GM18511 (cell line): ENCODE measurements around the gene PODNL1.

Source experiments
- ATAC-seq: cut with Tn5 transposase; IDR thresholded peaks from one replicate; pipeline ENCODE4 v1.9.1; 2021; ENCODE audit warnings: mild to moderate bottlenecking, moderate library complexity; ENCODE audit not compliant: unreplicated experiment

PODNL1 gene, protein sequence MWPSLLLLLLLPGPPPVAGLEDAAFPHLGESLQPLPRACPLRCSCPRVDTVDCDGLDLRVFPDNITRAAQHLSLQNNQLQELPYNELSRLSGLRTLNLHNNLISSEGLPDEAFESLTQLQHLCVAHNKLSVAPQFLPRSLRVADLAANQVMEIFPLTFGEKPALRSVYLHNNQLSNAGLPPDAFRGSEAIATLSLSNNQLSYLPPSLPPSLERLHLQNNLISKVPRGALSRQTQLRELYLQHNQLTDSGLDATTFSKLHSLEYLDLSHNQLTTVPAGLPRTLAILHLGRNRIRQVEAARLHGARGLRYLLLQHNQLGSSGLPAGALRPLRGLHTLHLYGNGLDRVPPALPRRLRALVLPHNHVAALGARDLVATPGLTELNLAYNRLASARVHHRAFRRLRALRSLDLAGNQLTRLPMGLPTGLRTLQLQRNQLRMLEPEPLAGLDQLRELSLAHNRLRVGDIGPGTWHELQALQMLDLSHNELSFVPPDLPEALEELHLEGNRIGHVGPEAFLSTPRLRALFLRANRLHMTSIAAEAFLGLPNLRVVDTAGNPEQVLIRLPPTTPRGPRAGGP

GRCh38 chr19:13938301-13939064 is at the start of gene PODNL1:
PODNL1 (minus strand) TSS chr19:13938417; CDS start chr19:13938181, 236 bp downstream.
- ATAC-seq, result no peak

DNA sequence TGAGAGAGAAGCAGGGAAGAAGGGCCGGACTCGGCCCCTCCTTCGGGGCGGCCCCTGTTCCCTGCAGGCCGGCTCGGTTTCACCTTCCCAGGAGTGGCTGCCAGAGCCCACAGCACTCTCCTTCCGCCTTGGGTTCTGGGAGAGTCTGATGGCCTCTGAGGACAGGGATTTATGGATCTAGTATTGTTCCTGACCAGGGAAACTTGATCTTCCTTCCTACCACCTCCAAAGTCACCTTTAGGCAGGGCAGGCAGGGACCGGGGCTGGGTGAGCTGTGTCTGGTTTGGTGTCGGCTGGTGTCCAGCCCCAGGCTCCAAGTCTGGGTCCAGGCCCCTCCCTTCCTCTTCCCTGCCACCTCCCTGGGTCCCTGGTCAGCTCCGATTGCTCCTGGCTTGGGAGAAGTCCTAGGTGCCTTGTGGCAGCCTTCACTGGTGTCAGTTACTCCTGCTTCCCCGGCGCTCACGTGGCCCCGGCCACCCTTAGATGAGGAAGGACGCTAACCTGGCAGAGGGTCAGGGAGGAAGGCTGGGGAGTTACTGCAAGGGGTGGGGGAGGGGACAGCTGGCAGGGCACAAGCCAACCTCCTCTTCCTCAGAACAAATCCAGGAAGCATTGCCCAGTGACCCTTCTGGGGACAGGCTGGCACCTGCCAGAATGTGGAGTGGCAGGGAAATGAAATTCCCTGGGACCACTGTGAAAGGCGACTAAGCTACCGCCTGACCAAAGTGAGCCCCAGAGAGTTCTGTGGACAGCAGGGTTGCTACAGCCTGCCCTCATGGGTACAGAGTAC is 49.1 kb upstream of the PODNL1 start:
- ATAC-seq, result no peak

DNA sequence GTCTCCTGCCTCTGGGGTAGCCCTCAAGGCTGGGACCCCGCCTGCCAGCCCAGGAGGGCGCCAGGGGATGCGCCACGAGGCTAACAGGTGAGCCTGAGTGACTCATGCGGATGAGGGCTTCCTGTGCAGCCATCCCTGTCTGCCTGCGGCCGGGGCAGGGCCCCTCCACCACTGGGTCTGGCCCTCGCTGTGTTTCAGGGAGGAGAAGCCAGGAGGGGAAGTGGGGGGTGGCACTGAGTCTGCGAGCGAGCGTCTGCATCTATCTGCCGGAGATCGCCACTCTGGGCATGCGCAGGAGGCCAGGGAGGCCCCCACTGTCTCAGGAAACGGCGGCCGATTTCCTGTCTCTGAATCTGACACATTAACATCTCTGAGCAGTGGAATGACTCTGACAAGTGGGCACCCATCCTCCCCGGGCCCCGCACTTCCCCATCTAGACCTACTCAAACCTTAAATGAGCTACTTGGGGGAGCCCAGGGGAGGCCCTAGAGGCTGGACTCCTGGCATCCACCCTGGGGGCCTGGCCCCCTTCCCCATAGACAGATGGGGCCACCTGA is 48.2 kb upstream of the PODNL1 start:
- peak; percentile 87 for ATAC-seq

- ATAC-seq, result peak; percentile 24
Observed at GRCh38 chr19:13985771-13986347, 47.6 kb upstream of the PODNL1 start.

DNA sequence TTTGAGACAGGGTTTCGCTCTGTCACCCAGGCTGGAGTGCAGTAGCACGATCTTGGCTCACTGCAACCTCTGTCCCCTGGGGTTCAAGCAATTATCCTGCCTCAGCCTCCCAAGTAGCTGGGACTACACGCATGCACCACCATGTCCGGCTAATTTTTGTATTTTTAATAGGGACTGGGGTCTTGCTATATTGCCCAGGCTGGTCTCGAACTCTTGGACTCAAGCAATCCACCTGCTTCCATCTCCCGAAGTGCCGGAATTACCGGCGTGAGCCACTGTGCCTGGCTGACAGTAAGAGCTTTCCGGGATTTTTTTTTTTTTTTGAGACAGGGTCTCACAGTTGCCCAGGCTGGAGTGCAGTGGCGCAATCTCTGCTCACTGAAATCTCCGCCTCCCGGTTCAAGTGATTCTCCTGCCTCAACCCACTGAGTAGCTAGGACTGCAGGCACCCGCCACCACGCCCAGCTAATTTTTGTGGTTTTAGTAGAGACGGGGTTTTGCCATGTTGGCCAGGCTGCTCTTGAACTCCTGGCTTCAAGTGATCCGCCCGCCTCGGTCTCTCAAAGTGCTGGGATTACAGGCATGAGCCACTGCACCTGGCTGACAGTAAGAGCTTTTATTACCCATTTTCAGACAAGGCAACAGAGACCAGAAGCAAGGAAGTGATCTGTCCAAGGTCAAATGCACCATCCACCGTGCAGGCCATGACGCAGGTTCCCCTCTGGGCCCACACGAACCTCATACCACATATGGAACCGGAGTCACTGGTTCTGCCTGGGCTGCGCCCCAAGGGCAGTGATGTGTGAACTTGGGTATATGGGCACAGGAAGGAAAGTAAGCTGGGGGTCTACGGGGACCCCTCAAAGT is 46.9 kb upstream of the PODNL1 start:
- no peak for ATAC-seq

DNA sequence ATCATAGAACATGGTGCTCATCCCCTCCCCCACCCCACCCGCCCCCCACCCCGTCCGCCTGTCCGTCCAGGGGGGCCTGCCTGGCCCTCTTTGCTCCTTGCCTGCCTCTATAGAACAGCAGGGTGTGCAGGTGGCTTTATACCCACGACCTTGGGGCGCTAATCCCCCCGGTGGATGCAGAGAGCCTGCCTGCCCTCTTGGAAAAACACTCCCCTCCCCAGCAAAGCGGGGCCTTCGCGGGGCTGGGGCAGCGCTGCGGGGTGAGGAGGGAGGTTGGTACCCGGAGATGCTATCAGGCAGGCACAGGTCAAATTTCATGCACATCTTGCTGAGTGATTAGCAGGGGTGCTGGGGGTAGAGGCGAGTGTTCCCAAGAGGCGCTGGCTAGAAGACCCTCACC is 46.0 kb upstream of the PODNL1 start:
- no peak for ATAC-seq

DNA sequence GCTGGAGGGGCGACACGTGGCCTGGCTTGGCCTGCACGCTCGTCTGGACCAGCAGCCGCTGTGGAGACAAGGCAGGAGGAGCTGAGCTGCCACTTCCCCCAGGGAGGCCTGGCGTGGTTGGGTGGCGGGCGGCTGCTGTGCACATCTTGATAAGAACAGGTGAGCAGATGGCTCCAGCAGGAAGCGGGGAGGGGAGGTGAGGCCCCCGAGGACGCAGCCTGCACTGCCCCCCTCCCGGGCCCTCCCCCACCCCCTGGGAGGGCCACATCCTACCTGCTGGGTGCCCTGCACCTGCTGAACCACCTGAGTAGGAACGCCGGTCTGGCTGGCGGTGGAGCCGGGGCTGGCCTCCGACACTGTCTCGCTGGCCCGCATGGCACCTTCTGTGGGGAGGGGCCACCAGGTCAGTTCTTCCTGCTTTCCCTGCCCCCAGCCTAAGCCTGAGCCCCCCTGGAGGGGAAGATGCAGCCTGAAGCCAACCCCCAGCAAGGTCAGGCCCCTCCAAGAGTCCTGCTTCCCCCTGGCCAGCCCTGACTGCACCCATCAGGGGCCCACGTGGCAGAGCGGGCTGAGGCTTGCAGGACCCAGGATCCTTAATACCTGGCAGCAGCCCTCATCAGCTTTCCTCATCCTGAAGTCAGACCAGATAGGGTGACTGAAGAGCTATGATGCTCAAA is 45.1 kb upstream of the PODNL1 start:
- ATAC-seq, result no peak

- no peak for ATAC-seq
Observed at GRCh38 chr19:13982773-13983172, 44.6 kb upstream of the PODNL1 start.

GRCh38 chr19:13981988-13982501 is 43.8 kb upstream of the PODNL1 start:
- ATAC-seq, result no peak

DNA sequence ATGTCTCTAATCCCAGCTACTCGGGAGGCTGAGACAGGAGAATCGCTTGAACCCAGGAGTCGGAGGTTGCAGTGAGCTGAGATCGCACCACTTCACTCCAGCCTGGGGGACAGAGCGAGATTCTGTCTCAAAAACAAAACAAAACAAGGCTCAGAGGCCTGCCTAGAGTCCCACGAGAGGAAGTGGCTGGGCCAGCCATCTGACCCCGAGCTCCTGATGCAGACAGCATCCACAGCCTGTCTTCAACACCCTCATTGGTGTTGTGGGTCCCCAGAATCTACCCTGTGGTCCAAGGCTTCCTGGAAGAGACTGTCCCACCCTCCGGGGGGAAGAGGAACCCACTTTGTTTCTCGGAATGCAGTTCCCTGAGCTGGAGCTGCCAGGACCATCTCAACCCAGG is 43.2 kb upstream of the PODNL1 start:
- no peak for ATAC-seq

DNA sequence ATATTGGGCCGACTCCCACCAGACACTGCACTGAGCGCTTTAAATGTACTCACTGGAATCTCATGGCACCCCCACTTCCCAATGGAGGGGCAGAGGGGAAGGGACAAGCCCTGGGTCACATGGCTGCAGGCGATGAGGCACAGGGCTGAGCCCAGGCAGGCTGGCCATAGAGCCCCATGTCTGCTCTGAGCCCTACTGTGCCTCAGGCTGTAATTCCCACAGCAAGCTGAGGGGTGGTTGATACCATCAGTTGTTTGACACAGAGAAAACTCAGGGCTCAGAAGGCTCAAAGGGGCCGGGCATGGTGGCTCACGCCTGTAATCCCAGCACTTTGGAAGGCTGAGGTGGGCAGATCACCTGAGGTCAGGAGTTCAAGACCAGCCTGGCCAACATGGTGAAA is 42.8 kb upstream of the PODNL1 start:
- no peak for ATAC-seq

GRCh38 chr19:13980340-13980739 is 42.1 kb upstream of the PODNL1 start:
- ATAC-seq, result no peak

- ATAC-seq, result no peak
Observed at GRCh38 chr19:13979686-13980085, 41.5 kb upstream of the PODNL1 start.

GRCh38 chr19:13979244-13979615 is 41.0 kb upstream of the PODNL1 start:
- no peak for ATAC-seq

DNA sequence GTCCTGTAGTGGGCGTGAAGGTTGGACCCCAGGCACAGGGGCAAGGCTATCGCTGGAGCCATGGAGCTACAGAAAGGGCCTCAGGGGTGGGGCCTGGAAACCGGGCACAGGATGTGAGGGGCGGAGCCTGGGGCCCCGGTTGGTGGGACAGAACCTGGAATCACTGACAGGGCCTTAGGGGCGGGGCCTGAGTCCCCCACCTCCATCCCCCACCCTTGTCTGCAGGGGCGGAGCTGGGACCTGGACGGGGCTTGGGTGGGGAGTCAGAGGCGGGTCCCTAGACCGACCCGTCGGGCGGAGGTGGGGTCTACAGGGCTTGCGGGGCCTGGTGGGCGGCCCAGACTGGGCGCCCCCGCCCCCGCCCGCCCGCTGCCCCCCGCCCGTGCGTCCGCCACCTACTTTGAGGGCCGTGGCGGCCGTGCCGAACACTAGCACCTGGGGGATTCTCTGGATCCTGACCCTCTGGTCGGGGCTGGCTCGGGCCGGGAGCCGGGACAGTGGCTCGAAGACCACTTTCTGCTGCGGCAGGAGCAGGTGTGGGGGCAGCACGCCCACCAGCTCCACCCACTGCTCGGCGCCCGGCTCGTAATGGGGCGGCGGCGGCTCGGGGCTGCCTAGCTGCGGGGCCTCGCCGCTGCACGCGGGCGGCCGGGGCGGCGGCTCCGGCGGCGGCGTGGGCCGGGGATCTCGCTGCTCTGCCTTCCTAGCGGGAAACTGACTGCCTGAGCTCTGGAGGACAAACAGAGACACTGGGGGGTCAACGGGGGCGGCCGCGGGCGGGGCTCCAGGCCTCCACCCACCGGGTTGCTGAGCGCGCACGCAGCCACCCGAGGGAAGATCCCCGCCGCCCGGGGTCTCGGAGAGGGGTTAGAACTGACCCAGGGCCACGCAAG is 40.4 kb upstream of the PODNL1 start:
- no peak for ATAC-seq

GRCh38 chr19:13977803-13978202 is 39.6 kb upstream of the PODNL1 start:
- no peak for ATAC-seq

DNA sequence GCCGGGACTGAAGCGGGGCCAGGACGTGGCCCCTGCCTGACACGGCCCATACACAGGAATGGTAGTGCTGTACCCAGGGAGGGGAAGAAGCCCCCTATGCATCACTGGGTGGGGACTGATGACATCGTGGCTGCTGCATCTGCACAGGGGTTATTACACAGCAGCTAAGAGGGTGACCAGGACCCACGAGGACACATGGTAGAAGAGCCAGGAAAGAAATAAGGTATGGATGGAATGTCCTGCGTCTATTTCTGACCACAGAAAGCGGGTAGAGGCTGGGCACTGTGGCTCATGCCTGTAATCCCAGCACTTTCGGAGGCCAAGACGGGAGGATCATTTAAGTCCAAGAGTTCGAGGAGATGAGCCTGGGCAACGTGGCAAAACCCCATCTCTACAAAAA is 38.2 kb upstream of the PODNL1 start:
- no peak for ATAC-seq

- no peak for ATAC-seq
Observed at GRCh38 chr19:13975870-13976269, 37.7 kb upstream of the PODNL1 start.
